Ovary (tissue), 3 donors: ENCODE measurements around the gene NHLRC4.

Experiments used
- EP300 ChIP-seq: sonication (generic); formaldehyde crosslinking; IDR thresholded peaks from one replicate; pipeline ENCODE4 v1.6.1; 2017; ENCODE audit warnings: antibody characterized with exemption
- POLR2A ChIP-seq: fragments of 450-650 bp; IDR thresholded peaks from one replicate; pipeline ENCODE4 v1.6.1; 2017; ENCODE audit warnings: antibody characterized with exemption, mild to moderate bottlenecking, moderate library complexity
- TF ChIP-seq, protein P1 (sequence below), 3 donors: fragments of 450-650 bp in 2 of 3; fragments of 200-600 bp in 1 of 3; IDR thresholded peaks; one replicate each; pipeline versions ENCODE4 v1.5.1 to v1.8.0; 2016 to 2022; ENCODE audit warnings: antibody characterized with exemption in 3 of 3, mild to moderate bottlenecking in 1 of 3
- donor health status: DM: no; HTN: no; CAD: no.

DNA sequence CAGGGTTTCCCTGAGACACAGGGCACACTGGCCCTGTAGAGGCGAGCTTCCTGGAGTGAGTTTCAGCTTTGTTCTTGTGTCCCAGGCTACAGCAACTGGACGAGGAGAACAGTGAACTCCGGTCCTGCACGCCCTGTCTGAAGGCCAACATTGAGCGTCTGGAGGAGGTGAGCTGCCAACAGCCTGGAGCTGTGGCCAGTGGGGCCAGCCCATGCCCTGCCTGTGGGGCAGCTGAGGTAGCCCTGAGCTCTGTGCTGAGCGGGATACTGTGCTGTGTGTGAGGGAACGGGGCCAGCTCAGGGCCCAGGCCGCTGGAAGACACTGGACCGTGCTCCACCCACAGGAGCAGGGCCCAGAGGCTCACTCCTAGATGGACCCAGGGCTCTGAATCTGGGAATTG, 47.9 kb upstream of the NHLRC4 start:
- TF ChIP-seq, protein P1, sequence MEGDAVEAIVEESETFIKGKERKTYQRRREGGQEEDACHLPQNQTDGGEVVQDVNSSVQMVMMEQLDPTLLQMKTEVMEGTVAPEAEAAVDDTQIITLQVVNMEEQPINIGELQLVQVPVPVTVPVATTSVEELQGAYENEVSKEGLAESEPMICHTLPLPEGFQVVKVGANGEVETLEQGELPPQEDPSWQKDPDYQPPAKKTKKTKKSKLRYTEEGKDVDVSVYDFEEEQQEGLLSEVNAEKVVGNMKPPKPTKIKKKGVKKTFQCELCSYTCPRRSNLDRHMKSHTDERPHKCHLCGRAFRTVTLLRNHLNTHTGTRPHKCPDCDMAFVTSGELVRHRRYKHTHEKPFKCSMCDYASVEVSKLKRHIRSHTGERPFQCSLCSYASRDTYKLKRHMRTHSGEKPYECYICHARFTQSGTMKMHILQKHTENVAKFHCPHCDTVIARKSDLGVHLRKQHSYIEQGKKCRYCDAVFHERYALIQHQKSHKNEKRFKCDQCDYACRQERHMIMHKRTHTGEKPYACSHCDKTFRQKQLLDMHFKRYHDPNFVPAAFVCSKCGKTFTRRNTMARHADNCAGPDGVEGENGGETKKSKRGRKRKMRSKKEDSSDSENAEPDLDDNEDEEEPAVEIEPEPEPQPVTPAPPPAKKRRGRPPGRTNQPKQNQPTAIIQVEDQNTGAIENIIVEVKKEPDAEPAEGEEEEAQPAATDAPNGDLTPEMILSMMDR (IDR thresholded peaks at IDR 0.05) = no peak
- TF ChIP-seq POLR2A (no peak), EP300 (no peak)
